NT2/D1 (cell line): ENCODE measurements around the gene ZBTB39.

Source experiments
- DNase-seq: peaks from one replicate; pipeline ENCODE4 v3.0.0-alpha.2; 2011; ENCODE audit warnings: low read depth, low spot score
- H3K27me3 ChIP-seq: 2 replicates; pipeline ENCODE4 v1.6.0; 2011; ENCODE audit warnings: mild to moderate bottlenecking; ENCODE audit not compliant: insufficient read length, insufficient read depth
- H3K36me3 ChIP-seq: 2 replicates; pipeline ENCODE4 v1.6.1; 2011; ENCODE audit warnings: mild to moderate bottlenecking, low read length, mixed read lengths; ENCODE audit not compliant: insufficient read depth, insufficient read length
- H3K4me1 ChIP-seq: 2 replicates; pipeline ENCODE4 v1.5.1; 2011; ENCODE audit not compliant: insufficient read depth, insufficient read length
- H3K4me3 ChIP-seq: 2 replicates; pipeline ENCODE4 v1.5.1; 2011; ENCODE audit warnings: low read depth; ENCODE audit not compliant: insufficient read length
- H3K9ac ChIP-seq: 2 replicates; pipeline ENCODE4 v1.6.0; 2011; ENCODE audit warnings: low read depth; ENCODE audit not compliant: insufficient read length
- H3K9me3 ChIP-seq: 2 replicates; pipeline ENCODE4 v1.5.1; 2011; ENCODE audit warnings: mild to moderate bottlenecking, low read length; ENCODE audit not compliant: insufficient read depth
- SUZ12 ChIP-seq: IDR thresholded peaks from 2 replicates; pipeline ENCODE4 v1.6.1; 2011; ENCODE audit not compliant: insufficient read length, insufficient read depth; ENCODE audit errors: extremely low read depth
- YY1 ChIP-seq: IDR thresholded peaks from 2 replicates; pipeline ENCODE4 v1.6.1; 2011; ENCODE audit not compliant: insufficient read length, insufficient read depth
- ZNF274 ChIP-seq: IDR thresholded peaks from 2 replicates; pipeline ENCODE4 v1.6.1; 2011; ENCODE audit warnings: mild to moderate bottlenecking, low read depth, low read length

Gene ZBTB39

DNA sequence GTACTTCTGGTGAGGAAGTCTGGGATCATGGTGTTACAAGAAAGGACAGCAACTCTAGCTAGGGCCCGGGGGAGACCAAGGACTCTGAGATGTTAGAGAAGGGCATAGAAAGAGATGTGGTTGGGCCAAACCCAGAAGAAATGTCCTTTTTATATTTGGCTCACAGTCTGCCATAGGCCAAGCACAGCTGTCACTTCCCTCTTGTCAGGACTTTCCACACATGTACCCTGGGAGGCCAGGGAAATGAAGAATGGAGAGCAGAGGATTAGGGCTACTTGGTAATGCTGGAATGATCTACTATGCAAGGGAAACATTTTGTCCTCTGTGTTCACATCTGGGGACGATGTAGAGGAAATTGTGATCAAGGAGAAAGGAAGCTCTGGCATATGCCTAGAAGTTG is 34.4 kb upstream of the ZBTB39 start:
- TF ChIP-seq SUZ12 = no peak
- TF ChIP-seq ZNF274 = no peak
- no peak for TF ChIP-seq YY1
- H3K36me3 ChIP-seq = no peaks in the 10 kb centered on the region
- H3K27me3 ChIP-seq = peaks cover 5% of the 10 kb centered on the region
- no peaks in the 10 kb centered on the region for H3K9me3 ChIP-seq
- no peaks in the 10 kb centered on the region for H3K4me1 ChIP-seq
- DNase-seq = no peak
- H3K9ac ChIP-seq = no peak overlapping the region
- no peak overlapping the region for H3K4me3 ChIP-seq

GRCh38 chr12:57040211-57040610 is 33.9 kb upstream of the ZBTB39 start:
- Histone ChIP-seq H3K9me3 (no peaks in the 10 kb centered on the region), H3K27me3 (peaks cover 5% of the 10 kb centered on the region), H3K36me3 (no peaks in the 10 kb centered on the region), H3K9ac (no peak overlapping the region), H3K4me3 (no peak overlapping the region), H3K4me1 (no peaks in the 10 kb centered on the region)
- TF ChIP-seq SUZ12 = no peak
- TF ChIP-seq YY1 = no peak
- no peak for DNase-seq

DNA sequence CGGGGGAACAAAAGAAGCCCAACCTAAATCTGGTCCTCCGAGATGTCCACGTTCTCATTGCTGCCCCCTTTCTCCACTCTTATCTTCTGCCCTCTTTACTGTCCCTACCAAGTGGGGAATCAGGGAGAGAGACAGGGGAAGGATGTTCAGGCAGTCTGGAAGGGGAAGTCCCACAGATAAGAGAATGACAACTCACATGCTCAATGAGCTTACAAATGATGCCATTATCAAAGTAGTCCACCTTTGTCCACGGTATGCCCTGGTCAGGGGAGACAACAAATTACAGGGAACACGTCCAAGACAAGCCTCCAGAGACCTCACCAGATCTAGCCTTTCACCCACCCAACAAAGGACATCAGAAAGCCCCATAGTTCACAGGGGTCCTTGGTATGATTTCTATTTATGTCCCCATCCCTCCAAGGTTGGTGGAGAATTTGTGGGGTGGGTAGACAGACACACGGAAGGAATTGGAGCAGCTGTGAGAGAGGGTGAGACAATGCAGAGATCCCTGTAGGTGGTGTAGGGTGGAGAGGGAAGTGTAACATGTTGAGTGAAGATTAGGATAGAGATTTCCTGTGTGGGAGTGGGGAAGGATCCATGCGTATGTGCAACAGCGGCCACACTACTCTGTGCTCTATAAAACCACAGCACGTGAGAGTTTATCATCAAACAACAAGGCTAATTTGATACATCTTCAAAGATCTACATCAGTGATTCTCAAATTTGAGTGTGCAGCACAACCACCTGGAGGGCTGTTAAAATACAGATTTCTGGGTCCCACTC is 32.9 kb upstream of the ZBTB39 start:
- Histone ChIP-seq H3K9me3 (no peaks in the 10 kb centered on the region), H3K4me1 (peaks cover 2% of the 10 kb centered on the region), H3K36me3 (no peaks in the 10 kb centered on the region), H3K4me3 (no peak overlapping the region), H3K9ac (no peak overlapping the region), H3K27me3 (peaks cover 5% of the 10 kb centered on the region)
- TF ChIP-seq YY1 (no peak), ZNF274 (no peak), SUZ12 (no peak)
- DNase-seq = no peak

GRCh38 chr12:57037264-57037663 is 30.9 kb upstream of the ZBTB39 start:
- Histone ChIP-seq H3K9ac (no peak overlapping the region), H3K27me3 (peaks cover 5% of the 10 kb centered on the region), H3K4me3 (no peak overlapping the region), H3K4me1 (peaks cover 2% of the 10 kb centered on the region), H3K36me3 (no peaks in the 10 kb centered on the region), H3K9me3 (no peaks in the 10 kb centered on the region)
- TF ChIP-seq YY1 (no peak), SUZ12 (no peak), ZNF274 (no peak)
- no peak for DNase-seq

- H3K27me3 ChIP-seq = no peaks in the 10 kb centered on the region
- peaks cover 2% of the 10 kb centered on the region for H3K4me1 ChIP-seq
- H3K9ac ChIP-seq = no peak overlapping the region
- no peaks in the 10 kb centered on the region for H3K36me3 ChIP-seq
- no peak for DNase-seq
- TF ChIP-seq ZNF274 = no peak
- no peak overlapping the region for H3K4me3 ChIP-seq
- H3K9me3 ChIP-seq = no peaks in the 10 kb centered on the region
These were observed 27.1 kb upstream of the ZBTB39 start for GRCh38 chr12:57033431-57033830.

DNA sequence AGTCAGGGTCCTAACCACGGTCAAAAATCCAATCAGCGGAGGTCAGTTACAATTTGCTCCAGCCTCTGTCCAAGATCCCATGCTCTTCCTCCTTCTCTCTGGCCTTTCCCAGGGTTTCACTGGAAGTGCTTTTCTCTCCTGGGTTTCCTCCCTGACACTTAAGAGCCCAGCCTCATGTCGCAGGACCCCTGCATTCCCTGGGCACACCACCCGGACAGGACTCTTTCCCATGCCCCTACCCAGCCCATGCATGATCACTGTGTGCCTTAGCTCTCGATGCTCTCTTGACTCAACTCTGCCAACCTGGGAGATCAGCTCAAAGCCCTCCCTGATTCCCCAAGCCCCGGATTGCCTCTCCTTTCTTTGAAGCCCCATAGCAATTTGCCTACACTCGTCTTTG is 25.4 kb upstream of the ZBTB39 start:
- Histone ChIP-seq H3K9ac (no peak overlapping the region), H3K27me3 (no peaks in the 10 kb centered on the region), H3K4me3 (no peak overlapping the region), H3K4me1 (peaks cover 7% of the 10 kb centered on the region), H3K9me3 (no peaks in the 10 kb centered on the region), H3K36me3 (no peaks in the 10 kb centered on the region)
- no peak for TF ChIP-seq YY1
- DNase-seq = no peak

GRCh38 chr12:57031138-57031725 is 24.9 kb upstream of the ZBTB39 start:
- Histone ChIP-seq H3K36me3 (no peaks in the 10 kb centered on the region), H3K27me3 (no peaks in the 10 kb centered on the region), H3K4me1 (peaks cover 10% of the 10 kb centered on the region), H3K9me3 (no peaks in the 10 kb centered on the region), H3K9ac (no peak overlapping the region), H3K4me3 (no peak overlapping the region)
- TF ChIP-seq ZNF274 = no peak
- TF ChIP-seq YY1 = no peak
- TF ChIP-seq SUZ12 = no peak
- DNase-seq = no peak
